ENCODE data around the gene PLA2G15. TPM values are rescaled to one million over a fixed set of nuclear protein-coding genes. Genes with fewer than 3 reads are reported as not detected.
"Not testable (repeated sequence)": the region's sequence is repeated elsewhere in the genome, so short reads cannot be mapped to it uniquely, and the experiment has no call there.

Gene PLA2G15
- polyA plus RNA-seq, 1 donor = 33.2 TPM

DNA sequence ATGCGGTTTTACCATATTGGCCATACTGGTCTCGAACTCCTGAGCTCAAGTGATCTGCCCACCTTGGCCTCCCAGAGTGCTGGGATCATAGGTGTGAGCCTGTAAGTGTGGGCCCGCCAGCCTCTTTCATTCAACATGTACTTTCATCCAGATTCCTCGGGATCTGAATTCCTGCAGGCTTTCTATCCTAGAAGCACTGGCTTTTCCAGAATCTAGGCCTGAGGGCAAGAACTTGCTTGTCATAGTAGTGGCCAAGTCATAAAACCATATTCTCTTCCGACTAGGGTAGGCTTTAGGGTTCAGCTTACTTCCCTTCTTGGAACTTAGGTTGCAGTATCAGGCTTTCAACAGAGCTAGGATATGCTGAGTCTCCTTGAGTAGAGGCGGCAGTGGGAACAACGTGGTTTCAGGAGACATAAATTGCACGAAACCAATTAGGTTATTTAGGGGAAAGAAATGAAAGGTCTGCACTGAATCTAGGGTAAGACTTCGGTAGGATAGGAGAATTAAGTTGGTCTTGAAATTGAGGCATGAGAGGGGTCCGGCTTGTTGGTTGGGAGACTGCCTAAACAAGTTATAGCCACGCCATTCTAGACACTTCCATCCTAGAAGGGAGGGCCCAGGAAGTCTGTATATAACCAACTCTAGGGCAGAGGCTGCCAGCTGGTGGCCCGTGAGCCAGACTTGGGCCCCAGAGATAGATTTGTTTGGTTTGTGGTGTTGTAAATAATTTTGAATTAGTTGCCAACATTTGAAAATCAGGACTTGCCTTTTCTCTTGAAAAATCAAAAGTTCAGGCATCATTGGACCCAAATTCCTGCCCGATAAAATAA, 34.8 kb downstream of the PLA2G15 start:
- DNase-seq (ENCODE audit: low read depth) = no peak

DNA sequence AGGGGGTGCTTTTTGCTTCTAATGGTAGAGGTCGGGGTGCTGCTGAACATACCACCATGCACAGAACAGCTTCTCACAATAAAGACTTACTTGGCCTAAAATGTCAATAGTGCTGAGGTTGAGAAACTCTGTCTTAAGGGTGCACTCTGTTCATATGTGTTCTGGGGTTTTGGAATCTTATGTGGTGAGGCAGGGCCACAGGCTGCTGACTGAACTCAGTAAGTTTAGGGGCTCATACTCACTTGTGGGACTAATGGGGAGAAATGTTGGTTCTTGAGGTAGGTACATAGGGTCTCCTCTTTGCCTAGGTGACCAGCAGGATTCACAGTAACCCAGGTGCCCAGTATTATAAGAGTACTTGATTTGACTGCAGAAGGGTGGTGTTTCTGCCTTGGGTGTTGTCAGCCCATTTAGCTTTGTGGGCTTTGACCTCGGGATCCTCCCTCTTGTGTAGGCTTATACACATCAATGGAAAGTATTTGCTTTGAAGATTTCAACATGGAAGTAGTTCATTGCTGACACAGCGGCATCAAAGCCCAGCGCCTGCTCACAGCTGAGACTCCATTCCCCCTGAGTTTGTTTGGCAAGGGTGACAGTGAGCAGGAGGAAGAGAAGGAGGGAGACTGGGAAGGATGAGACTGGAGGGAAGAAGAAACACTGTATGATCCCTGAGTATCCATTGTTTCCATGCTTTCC, 36.3 kb downstream of the PLA2G15 start:
- DNase-seq (ENCODE audit: low read depth) = no peak

DNA sequence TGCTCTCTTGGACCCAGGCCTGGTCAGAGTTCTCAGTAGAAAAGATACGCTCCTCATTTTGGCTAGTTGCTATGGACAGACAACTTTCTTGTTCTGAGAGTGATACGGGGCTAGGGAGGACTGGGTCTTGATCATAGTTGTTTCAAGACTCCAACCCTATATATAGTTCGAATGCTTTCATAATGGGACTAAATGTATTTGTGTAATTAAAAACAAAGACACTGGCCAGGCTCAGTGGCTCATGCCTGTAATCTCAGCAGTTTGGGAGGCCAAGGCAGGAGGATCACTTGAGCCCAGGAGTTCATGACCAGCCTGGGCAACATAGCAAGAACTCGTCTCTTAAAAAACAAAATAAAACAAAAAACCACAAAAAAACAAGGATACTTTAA, 36.9 kb downstream of the PLA2G15 start:
- DNase-seq (ENCODE audit: low read depth) = no peak

DNA sequence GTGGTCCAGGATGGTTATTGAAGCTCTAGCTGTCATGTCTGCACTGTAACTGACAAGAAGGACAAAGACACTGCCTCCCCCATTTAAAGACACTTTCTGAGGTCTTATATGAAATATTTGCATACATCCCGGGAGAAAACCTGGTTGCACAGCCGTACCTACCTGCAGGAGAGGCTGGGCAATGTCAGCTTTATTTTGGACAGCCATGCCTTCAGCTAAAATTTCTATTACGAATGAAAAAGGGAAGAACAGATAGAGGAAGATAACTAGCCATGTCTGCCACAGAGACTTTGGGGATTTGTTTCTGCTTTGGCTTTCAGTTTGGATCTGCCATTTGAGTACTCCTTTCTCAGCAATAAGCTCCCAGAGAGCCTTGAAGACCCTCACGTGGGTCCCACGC, 38.2 kb downstream of the PLA2G15 start:
- no peak for DNase-seq (ENCODE audit: low read depth)

DNA sequence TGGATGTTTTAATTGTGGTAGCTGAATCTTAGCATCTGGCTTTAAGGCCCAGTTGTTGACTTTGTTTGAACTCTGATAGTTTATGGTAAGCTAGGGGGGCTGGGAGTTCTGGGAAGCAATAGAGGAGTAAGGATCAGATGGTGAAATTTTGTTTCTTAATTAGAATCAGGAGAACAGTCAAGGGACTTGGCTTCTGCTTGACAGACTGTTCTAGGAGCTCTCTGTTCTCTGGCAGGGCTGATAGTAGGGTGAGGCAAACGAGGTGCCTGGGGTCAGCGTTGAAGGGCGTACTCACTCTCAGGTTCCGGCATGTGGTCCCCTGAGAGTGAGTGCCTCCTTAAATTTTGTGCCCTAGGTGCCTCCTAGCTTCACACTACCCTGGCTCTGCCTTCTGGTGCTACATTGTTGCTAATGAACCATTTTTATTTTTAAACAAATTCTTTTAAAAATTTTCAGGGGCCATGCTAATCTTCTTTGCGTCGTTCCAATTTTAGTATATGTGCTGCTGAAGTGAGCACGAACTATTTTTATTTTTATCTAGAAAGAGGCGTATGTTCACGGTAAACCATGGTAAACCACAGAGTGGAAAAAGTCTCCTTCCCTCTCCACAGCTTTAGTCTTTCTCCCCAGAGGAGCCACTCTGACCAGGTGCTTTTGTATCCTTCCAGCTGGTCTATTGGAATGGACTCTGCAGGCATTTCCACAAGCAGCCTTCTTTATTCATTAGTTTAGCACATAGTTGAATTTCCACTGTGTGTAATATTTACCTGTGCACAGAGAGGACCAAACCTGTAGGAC, 38.8 kb downstream of the PLA2G15 start:
- DNase-seq (ENCODE audit: low read depth) = no peak

DNA sequence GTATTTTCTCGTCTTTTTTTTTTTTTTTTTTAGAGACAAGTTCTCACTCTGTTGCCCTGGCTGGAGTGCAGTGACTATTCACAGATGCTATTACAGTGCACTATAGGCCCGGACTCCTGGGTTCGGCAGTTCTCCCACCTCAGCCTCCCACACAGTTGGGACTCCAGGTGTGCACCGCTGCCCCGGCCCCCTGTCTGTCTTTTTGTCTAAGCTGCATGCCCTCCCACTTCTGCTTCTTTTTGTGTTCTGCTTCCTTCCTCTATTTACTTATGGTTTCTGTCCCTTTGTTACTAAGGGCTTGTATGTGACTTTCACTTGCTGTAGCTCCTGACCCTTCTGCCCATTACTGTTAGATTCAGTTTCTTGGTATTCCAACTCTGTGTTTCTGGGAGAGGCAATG, 39.7 kb downstream of the PLA2G15 start:
- no peak for DNase-seq (ENCODE audit: low read depth)

DNA sequence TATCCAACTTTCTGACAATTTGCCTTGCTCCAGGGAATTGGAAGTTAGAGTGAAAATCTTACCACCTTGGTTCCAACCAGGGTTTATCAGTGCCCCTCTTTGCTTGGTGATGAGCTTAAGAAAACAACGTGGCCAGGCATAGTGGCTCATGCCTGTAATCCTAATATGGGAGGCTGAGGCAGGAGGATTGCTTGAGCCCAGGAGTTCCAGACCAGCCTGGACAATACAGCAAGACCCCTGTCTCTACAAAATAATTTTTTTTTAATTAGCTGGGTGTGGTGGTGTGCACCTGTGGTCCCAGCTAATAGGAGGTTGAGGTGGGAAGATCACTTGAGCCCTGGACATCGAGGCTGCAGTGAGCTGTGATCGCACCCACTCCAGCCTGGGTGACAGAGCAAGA, 40.5 kb downstream of the PLA2G15 start:
- no peak for DNase-seq (ENCODE audit: low read depth)

DNA sequence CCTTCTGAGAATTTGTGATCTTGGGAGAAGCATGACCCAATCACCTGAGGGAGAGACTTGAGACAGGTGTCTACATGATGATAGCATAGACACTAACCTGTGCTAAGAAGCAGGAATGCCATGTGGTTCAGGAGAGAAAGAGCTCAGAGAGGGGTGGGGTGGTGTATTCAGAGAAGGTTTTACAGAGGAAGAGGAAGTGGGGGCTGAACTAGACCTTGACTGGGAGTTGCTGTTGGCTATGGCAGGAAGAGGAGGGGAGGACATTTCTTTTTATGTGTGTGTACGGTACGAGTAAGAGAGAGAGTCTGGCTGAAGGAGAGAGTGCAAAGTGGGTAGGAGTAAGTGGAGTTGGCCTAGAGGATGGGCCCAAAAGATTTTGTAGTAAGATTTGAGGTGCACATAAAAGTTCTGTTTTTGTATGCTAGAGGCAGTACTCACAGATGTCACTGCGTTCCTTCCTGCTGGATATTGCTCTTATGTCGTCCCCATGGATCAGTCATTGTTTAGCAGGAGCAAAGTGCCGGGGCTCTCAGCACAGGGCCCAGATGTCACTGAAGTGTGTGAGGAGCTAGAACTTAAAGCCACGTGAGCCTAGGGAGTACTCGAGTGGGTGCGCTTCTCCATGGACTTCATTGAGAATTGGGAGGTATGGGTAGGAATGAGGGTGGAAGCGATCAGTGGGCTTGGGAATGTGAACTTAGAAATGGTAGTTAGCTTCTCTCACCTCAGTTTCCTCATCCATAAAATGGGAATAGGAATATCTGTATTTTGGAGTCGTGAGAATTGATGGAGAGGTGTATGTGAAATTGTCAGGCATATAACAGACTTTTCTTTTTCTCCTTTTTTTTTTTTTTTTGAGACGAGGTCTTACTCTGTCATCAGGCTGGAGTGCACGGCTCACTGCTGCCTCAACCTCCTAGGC, 41.2 kb downstream of the PLA2G15 start:
- DNase-seq (ENCODE audit: low read depth) = no peak

DNA sequence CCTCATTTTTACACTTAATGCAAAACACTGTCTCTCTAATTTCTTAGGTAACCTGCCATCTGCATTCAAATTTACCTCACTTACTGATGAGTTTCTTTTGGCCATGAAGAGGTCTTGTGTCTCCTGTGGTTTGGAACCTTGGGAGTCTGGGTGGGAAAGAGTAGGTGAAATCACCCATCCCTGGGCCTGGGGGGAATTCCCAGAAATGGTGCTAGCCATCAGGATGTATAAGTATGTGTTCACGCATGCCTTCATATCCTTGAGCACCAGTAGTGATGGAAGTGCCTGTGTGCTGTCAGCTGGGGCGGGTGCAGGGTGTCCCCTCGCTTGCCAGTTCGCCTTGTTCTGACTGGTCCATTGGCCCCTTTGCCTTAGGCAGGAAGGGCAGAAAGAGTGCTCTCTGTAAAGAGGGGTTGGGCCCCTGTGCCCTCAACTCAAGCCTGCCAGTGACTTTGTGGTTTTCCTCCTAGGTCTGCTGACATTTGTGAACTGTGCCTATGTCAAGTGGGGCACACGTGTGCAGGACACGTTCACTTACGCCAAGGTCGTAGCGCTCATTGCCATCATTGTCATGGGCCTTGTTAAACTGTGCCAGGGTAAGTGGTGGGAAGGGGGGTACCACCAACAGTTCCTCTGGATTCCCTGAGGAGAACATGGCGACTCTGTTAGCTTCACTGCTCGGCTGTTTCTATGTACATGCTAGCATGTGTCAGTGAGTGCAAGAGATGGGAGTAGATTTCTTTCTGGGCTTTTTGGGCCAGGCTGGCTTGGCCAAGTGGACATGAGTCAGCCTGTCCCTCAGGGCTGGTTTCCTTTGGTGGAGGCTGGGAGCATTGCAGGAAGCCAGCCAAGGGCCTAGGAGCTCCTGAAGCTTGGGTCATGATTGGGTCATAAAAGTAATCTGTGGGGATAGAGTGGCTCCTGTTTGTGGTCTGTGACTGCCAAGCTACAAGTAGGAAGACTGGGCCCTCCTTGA, 42.4 kb downstream of the PLA2G15 start:
- no peak for DNase-seq (ENCODE audit: low read depth)

DNA sequence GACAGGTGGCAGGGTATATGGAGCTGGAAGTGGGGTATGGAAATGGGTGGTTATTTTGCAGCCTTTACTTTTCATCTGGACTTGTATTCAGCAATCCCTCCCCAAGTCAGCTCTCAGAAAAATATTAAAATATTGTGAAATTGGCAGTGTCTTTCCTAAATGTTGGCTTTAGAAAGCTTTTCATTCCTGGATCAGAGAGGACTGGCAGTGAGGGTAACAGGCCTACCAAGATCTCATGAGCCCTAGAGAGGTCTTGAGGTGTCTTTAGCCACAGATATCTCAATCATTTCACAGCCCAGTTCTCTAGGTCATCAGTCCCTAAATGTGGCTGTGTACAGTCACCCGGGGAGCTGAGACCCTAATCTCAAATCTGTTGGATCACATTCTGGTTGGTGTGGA, 43.1 kb downstream of the PLA2G15 start:
- no peak for DNase-seq (ENCODE audit: low read depth)

DNA sequence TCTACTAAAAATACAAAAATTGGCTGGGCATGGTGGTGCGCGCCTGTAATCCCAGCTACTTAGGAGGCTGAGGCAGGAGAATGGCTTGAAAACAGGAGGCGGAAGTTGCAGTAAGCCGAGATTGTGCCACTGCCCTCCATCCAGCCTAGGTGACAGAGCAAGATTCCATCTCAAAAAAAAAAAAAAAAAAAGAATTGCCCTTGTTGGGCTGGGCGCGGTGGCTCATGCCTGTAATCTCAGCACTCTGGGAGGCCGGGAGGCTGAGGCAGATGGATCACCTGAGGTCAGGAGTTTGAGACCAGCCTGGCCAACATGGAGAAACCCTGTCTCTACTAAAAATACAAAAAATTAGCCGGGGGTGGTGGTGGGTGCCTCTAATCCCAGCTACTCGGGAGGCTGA, 43.6 kb downstream of the PLA2G15 start:
- not testable (repeated sequence) for DNase-seq (ENCODE audit: low read depth)

DNA sequence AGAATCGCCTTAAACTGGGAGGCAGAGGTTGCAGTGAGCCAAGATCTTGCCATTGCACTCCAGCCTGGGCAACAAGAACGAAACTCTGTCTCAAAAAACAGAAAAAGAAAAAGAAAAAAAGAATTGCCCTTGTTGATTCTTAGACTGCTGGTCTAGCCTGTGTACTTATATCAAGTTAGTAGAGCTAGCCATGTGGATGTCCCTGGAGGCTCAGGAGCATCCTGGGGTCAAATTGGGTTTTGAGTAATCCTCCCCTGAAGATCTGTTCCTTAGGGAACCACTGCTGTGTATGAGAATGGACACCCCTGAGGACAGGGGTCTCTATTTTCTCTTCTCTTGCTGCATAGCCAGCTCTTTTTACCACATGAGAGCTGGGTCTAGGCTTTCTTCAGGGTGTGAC, 44.0 kb downstream of the PLA2G15 start:
- DNase-seq (ENCODE audit: low read depth) = no peak

DNA sequence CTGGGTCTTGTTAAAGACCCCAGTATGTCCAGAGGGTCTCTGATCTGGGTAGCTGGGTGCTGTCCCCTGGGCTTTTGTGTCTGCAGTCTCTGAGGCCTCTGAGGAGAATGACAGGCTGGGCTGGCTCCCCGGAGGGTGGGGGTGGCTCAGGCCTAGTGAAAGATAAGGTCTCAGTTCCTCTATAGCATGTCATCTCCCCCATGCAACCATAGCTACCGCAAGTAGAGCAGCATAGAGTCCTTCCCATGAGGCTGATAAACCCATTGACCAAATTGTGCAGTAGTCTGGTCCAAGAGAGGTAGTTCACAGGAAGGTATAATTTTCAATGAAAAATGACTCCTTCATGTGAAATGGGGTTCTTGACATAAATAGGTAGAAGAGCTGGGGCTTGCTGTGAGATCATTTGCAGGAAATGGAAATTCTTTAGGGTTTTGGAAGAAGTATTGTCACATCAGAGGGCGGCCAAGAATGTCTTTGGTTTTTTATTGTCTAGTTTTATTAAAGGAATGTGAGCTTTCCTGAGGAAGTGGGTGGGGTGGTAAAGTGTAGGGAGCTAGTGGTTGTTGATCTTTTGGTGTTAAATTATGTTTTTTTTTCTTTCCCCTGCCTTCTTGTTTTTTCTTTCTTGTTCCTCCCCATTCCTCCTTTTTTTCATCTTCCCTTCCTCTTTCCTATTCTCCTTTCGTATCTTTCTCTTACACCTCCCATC, 44.6 kb downstream of the PLA2G15 start:
- DNase-seq (ENCODE audit: low read depth) = no peak

DNA sequence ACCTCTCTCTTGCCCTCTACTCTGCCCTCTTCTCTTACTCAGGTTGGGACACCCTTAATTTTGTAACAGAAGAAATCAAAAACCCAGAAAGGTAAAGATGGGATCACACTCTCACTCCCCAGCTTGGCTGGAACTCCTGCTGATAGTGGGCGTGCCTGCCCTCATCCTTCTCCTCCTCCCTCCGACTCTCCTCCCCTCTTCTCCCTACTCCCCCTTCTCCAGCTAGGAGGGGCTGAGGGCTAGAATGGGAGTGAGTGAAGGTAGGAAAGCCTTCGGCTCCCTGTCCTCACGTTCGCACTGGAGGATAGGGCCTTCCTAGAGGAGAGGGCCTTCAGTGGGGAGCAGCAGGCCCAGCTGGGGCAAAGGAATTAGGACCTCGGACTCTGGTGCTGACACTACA, 45.3 kb downstream of the PLA2G15 start:
- DNase-seq (ENCODE audit: low read depth) = no peak

DNA sequence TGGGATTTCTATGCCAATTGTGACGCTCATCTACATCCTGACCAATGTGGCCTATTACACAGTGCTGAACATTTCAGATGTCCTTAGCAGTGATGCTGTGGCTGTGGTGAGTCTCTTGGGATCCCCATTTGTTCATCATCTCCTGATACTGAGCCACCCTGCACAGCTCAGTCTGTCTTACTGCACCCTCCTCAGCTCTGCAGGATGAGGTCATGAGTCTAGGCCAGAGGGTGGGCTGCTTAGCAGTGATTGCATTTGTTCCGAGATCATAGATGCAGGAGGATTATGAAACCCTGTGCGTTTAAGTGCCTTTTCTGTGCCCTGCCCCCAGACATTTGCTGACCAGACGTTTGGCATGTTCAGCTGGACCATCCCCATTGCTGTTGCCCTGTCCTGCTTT, 46.1 kb downstream of the PLA2G15 start:
- no peak for DNase-seq (ENCODE audit: low read depth)

DNA sequence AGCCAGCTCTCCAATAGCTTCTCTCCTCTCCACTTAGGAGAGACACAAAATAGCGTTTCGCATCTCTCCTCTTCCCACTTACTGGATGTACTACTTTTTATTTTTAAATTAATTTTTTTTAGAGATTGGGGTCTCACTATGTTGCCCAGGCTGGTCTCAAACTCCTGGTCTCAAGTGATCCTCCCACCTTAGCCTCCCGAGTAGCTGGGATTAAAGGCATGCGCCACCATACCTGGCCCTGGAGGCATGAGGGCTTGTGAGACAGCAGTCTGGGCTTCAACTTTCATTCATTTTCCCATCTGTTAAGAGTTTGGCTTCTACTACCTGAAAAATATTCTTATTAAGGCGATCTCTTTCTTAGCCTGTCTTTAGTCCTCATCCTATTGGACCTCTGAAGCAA, 47.3 kb downstream of the PLA2G15 start:
- DNase-seq (ENCODE audit: low read depth) = no peak

DNA sequence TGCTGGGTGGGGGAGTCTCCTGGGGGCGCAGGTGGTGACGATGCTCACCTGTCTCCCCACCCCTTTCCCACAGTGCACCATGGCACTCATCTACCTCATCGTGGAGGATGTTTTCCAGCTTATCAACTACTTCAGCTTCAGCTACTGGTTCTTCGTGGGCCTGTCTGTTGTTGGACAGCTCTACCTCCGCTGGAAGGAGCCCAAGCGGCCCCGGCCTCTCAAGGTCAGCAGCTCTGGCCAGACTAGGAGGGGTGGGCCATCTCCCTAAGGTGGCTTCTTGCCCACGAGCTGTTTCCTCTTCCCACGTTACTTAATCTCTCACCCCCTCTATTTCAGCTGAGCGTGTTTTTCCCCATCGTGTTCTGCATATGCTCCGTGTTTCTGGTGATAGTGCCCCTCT, 51.1 kb downstream of the PLA2G15 start:
- no peak for DNase-seq (ENCODE audit: low read depth)

DNA sequence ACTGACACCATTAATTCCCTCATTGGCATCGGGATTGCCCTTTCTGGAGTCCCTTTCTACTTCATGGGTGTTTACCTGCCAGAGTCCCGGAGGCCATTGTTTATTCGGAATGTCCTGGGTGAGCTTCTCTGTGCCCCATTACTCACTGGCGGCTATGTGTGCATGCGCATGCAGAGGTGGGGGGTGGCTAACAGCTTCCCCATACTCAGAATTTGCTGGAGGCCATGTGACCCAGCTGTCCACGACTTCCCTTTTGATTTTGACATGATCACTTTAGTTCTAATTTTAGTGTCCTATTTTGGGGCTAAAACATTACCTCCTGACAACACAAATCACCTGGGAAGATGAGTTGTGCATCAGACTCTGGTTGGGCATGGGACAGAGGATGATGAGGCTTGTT, 51.5 kb downstream of the PLA2G15 start:
- no peak for DNase-seq (ENCODE audit: low read depth)

DNA sequence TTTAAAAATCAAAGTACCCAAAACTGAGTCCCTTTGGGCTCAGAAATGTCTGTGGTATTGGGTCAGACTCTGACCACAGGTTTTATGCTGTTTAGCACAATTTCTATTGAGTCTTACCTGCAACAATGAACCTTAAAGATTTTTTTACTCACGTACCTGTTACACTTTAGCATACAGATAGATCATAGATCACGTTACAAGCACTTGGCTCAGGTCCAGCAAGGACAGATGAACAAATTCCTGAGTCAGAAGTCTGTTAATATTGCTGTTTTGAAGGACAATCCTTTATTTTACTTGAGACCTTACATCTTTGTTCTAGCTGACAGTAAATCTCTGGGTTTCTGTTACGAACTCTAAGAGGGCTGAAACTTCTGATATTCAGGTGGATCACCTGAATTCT, 52.7 kb downstream of the PLA2G15 start:
- no peak for DNase-seq (ENCODE audit: low read depth)

DNA sequence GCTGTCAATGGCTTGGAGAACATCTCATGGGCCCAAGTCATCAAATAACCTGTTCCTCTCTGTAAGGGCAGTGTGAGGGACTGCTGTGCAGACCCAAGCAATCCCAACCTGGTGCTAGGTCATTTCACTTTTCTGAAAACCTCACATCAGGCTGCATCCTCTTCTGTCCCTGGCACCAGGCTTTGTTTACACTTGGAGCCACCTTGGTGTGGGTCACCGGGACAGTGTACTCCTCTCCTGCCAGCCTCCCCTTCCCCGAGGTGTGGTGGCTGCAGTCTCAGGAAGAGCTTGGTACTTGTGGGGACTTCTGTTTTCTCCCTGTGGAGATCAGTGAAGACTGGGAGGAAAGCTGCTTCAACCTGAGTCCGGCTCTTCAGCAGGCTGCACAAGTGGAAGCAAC, 53.1 kb downstream of the PLA2G15 start:
- DNase-seq (ENCODE audit: low read depth) = no peak
